Gastrocnemius medialis (tissue), 4 donors: ENCODE results near the gene YTHDC2.

Experiments
- POLR2A ChIP-seq, 2 donors: fragments of 450-650 bp; IDR thresholded peaks; one replicate each; pipeline ENCODE4 v1.6.1; 2017; ENCODE audit warnings: antibody characterized with exemption in 2 of 2, mild to moderate bottlenecking in 2 of 2, moderate library complexity in 2 of 2
- TF ChIP-seq, protein P1 (sequence below), 5 experiments: fragments of 450-650 bp in 3 of 5; fragments of 200-600 bp in 2 of 5; sonication (generic) in 2 of 5; IDR thresholded peaks in 4 of 5; conservative IDR thresholded peaks in 1 of 5; 1 replicate in 4 of 5; 2 replicates in 1 of 5; pipeline ENCODE4 v1.5.1; 2016 to 2019; ENCODE audit warnings: antibody characterized with exemption in 5 of 5, mild to moderate bottlenecking in 3 of 5, moderate library complexity in 3 of 5

GRCh38 chr5:113513384-113514288 is at the start of gene YTHDC2:
- TF ChIP-seq, protein P1, sequence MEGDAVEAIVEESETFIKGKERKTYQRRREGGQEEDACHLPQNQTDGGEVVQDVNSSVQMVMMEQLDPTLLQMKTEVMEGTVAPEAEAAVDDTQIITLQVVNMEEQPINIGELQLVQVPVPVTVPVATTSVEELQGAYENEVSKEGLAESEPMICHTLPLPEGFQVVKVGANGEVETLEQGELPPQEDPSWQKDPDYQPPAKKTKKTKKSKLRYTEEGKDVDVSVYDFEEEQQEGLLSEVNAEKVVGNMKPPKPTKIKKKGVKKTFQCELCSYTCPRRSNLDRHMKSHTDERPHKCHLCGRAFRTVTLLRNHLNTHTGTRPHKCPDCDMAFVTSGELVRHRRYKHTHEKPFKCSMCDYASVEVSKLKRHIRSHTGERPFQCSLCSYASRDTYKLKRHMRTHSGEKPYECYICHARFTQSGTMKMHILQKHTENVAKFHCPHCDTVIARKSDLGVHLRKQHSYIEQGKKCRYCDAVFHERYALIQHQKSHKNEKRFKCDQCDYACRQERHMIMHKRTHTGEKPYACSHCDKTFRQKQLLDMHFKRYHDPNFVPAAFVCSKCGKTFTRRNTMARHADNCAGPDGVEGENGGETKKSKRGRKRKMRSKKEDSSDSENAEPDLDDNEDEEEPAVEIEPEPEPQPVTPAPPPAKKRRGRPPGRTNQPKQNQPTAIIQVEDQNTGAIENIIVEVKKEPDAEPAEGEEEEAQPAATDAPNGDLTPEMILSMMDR (IDR thresholded peaks at IDR 0.05 in 4 of 5, conservative IDR thresholded peaks at IDR 0.05 in 1 of 5) = no peak
- peak; percentile 49 to 65 for TF ChIP-seq POLR2A (IDR thresholded peaks at IDR 0.05)
